H1 (cell line): ENCODE data around the gene TIMELESS. TPM values are rescaled to one million over a fixed set of nuclear protein-coding genes. Genes with fewer than 3 reads are reported as not detected.

Experiments
- CTCF ChIA-PET: fragments of 300-600 bp; sonication (Branson Sonifier 250); formaldehyde crosslinking; loops from one replicate; lab custom pipeline; 2021; ENCODE audit not compliant: partially characterized antibody; lab: Charles Lee
- POLR2A ChIA-PET: fragments of 300-600 bp; sonication (Branson Sonifier 250); formaldehyde crosslinking; loops from one replicate; lab custom pipeline; 2021; ENCODE audit warnings: inconsistent platforms; ENCODE audit not compliant: partially characterized antibody; lab: Charles Lee
- DNase-seq, 2 experiments: peaks; one replicate each; pipeline versions ENCODE4 v3.0.0 to v3.0.0-alpha.2; 2010 to 2022; ENCODE audit warnings: low spot score in 2 of 2, low read depth in 1 of 2, mixed read lengths in 1 of 2
- FAIRE-seq: peaks from 2 replicates; lab custom pipeline; 2011; peaks lifted over from hg19 to GRCh38; lab: Jason Lieb, UNC
- H2AFZ ChIP-seq: 2 replicates; pipeline ENCODE4 v1.8.1; 2012; ENCODE audit warnings: low read length, inconsistent platforms
- H2AK5ac ChIP-seq: 2 replicates; pipeline ENCODE4 v1.6.1; 2013; ENCODE audit warnings: low read depth, low read length
- H2BK120ac ChIP-seq: replicated peaks from 2 replicates; pipeline ENCODE3; 2013; ENCODE audit warnings: low read depth, low read length, inconsistent platforms
- H2BK12ac ChIP-seq: 2 replicates; pipeline ENCODE4 v1.6.1; 2013; ENCODE audit warnings: low read depth, low read length
- H2BK15ac ChIP-seq: 2 replicates; pipeline ENCODE4 v1.6.1; 2013; ENCODE audit warnings: low read length
- H2BK20ac ChIP-seq: 2 replicates; pipeline ENCODE4 v1.6.1; 2013; ENCODE audit warnings: low read length
- H2BK5ac ChIP-seq: 2 replicates; pipeline ENCODE4 v1.6.1; 2013; ENCODE audit warnings: low read depth, low read length
- H3K14ac ChIP-seq: 2 replicates; pipeline ENCODE4 v1.6.1; 2013; ENCODE audit warnings: inconsistent platforms; ENCODE audit not compliant: insufficient read length
- H3K18ac ChIP-seq: 2 replicates; pipeline ENCODE4 v1.6.1; 2013; ENCODE audit warnings: low read length; ENCODE audit errors: extremely low read depth
- H3K23ac ChIP-seq: 2 replicates; pipeline ENCODE4 v1.6.1; 2013; ENCODE audit warnings: inconsistent platforms; ENCODE audit not compliant: insufficient read length
- H3K23me2 ChIP-seq: 2 replicates; pipeline ENCODE4 v1.6.1; 2013; ENCODE audit warnings: low read depth, low read length
- H3K27ac ChIP-seq: 2 replicates; pipeline ENCODE4 v1.6.1; 2011; ENCODE audit warnings: low read depth, low read length, inconsistent platforms
- H3K27me3 ChIP-seq, 4 experiments: replicated peaks in 1 of 4; 1 replicate in 1 of 4; 2 replicates in 3 of 4; pipeline versions ENCODE4 v1.6.1 to v1.8.1; 2011 to 2013; ENCODE audit warnings: low read length in 3 of 4, mild to moderate bottlenecking in 3 of 4, inconsistent platforms in 2 of 4, mixed read lengths in 2 of 4, moderate library complexity in 1 of 4; ENCODE audit not compliant: control insufficient read depth in 3 of 4, insufficient read depth in 3 of 4; ENCODE audit errors: extremely low read depth in 1 of 4
- H3K36me3 ChIP-seq, 4 experiments: 2 replicates each; pipeline versions ENCODE4 v1.6.1 to v1.8.1; 2011 to 2013; ENCODE audit warnings: mild to moderate bottlenecking in 4 of 4, low read length in 3 of 4, moderate library complexity in 2 of 4, control low read depth in 1 of 4, inconsistent platforms in 1 of 4; ENCODE audit not compliant: insufficient read depth in 4 of 4, control insufficient read depth in 2 of 4
- H3K4ac ChIP-seq: replicated peaks from 2 replicates; pipeline ENCODE3; 2013; ENCODE audit warnings: low read length, low read depth, mixed read lengths, inconsistent platforms; ENCODE audit not compliant: insufficient read length
- H3K4me1 ChIP-seq, 4 experiments: replicated peaks in 1 of 4; 1 replicate in 1 of 4; 2 replicates in 3 of 4; pipeline versions ENCODE4 v1.6.1 to v1.8.1; 2011 to 2013; ENCODE audit warnings: low read length in 3 of 4, inconsistent platforms in 2 of 4, mixed read lengths in 1 of 4; ENCODE audit not compliant: insufficient read depth in 4 of 4, control insufficient read depth in 3 of 4
- H3K4me2 ChIP-seq, 2 experiments: 2 replicates each; pipeline versions ENCODE4 v1.6.1 to v1.8.1; 2011 to 2013; ENCODE audit warnings: low read depth in 2 of 2, low read length in 2 of 2, control low read depth in 1 of 2, inconsistent platforms in 1 of 2, mild to moderate bottlenecking in 1 of 2; ENCODE audit not compliant: insufficient read depth in 1 of 2
- H3K4me3 ChIP-seq, 4 experiments: fragments of 200-600, 300-600 bp in 1 of 4; sonication (generic), shearing (Covaris generic), sonication (Bioruptor Twin) in 1 of 4; 2 replicates each; pipeline versions ENCODE4 v1.5.1 to v1.8.1; 2011 to 2016; ENCODE audit warnings: low read length in 4 of 4, low read depth in 3 of 4, control low read depth in 2 of 4, inconsistent platforms in 2 of 4, mild to moderate bottlenecking in 2 of 4, mixed read lengths in 1 of 4, moderate library complexity in 1 of 4; ENCODE audit not compliant: insufficient read depth in 2 of 4; ENCODE audit errors: extremely low read depth in 1 of 4
- H3K56ac ChIP-seq: replicated peaks from 2 replicates; pipeline ENCODE3; 2013; ENCODE audit warnings: low read depth, mild to moderate bottlenecking, mixed read lengths, low read length, inconsistent platforms; ENCODE audit not compliant: insufficient read length
- H3K79me1 ChIP-seq: 2 replicates; pipeline ENCODE4 v1.6.1; 2013; ENCODE audit warnings: low read depth, low read length, control low read depth
- H3K79me2 ChIP-seq, 2 experiments: 2 replicates each; pipeline versions ENCODE4 v1.6.1 to v1.8.1; 2012 to 2013; ENCODE audit warnings: low read length in 2 of 2, mild to moderate bottlenecking in 2 of 2, inconsistent platforms in 1 of 2; ENCODE audit not compliant: insufficient read depth in 2 of 2, control insufficient read depth in 1 of 2
- H3K9ac ChIP-seq, 4 experiments: replicated peaks in 1 of 4; 1 replicate in 1 of 4; 2 replicates in 3 of 4; pipeline versions ENCODE4 v1.6.1 to v1.8.1; 2011 to 2013; ENCODE audit warnings: low read depth in 3 of 4, low read length in 3 of 4, control low read depth in 2 of 4, mild to moderate bottlenecking in 2 of 4, moderate library complexity in 2 of 4, inconsistent platforms in 1 of 4; ENCODE audit errors: extremely low read depth in 1 of 4
- H3K9me3 ChIP-seq, 2 experiments: 2 replicates each; pipeline versions ENCODE4 v1.6.1 to v1.8.1; 2012 to 2013; ENCODE audit warnings: mild to moderate bottlenecking in 2 of 2, moderate library complexity in 2 of 2, control low read depth in 1 of 2, inconsistent platforms in 1 of 2, low read depth in 1 of 2, low read length in 1 of 2, mixed read lengths in 1 of 2; ENCODE audit not compliant: insufficient read depth in 2 of 2
- H4K20me1 ChIP-seq, 2 experiments: replicated peaks in 1 of 2; 2 replicates each; pipeline versions ENCODE3 to v1.8.1; 2011 to 2013; ENCODE audit warnings: inconsistent platforms in 2 of 2, low read length in 2 of 2, mild to moderate bottlenecking in 1 of 2; ENCODE audit not compliant: insufficient read depth in 2 of 2, control insufficient read depth in 1 of 2
- H4K5ac ChIP-seq: 2 replicates; pipeline ENCODE4 v1.6.1; 2013; ENCODE audit warnings: low read length, low read depth, mixed read lengths, inconsistent platforms; ENCODE audit not compliant: insufficient read length
- H4K8ac ChIP-seq: 2 replicates; pipeline ENCODE4 v1.8.0; 2013; ENCODE audit warnings: mild to moderate bottlenecking, moderate library complexity, low read length, inconsistent platforms; ENCODE audit not compliant: insufficient read depth; ENCODE audit errors: extremely low read depth
- H4K91ac ChIP-seq: replicated peaks from 2 replicates; pipeline ENCODE3; 2013; ENCODE audit warnings: low read length, mixed read lengths, inconsistent platforms; ENCODE audit not compliant: insufficient read length
- BCL11A ChIP-seq, 2 experiments: IDR thresholded peaks; one replicate each; pipeline ENCODE4 v1.6.1; 2011; ENCODE audit warnings: low read depth in 2 of 2, low read length in 2 of 2, mild to moderate bottlenecking in 2 of 2
- E2F6 ChIP-seq: IDR thresholded peaks from 2 replicates; pipeline ENCODE4 v1.6.1; 2012; ENCODE audit warnings: inconsistent platforms
- EZH2 ChIP-seq: fragments of 200-600 bp; sonication (generic); IDR thresholded peaks from 2 replicates; pipeline ENCODE4 v1.7.1; 2012; ENCODE audit warnings: low read depth, mild to moderate bottlenecking, moderate library complexity, low read length, inconsistent platforms; ENCODE audit not compliant: severe bottlenecking
- HDAC6 ChIP-seq: IDR thresholded peaks from one replicate; pipeline ENCODE4 v1.7.1; 2012; ENCODE audit warnings: low read depth, mild to moderate bottlenecking, inconsistent platforms, low read length, moderate library complexity
- RNF2 ChIP-seq: fragments of 200-900, 300-1000 bp; sonication (generic); IDR thresholded peaks from 2 replicates; pipeline ENCODE4 v1.7.1; 2016; ENCODE audit warnings: borderline replicate concordance, low read depth, mild to moderate bottlenecking, antibody characterized with exemption, low read length; ENCODE audit not compliant: poor library complexity, severe bottlenecking; ENCODE audit errors: missing control alignments
- TBP ChIP-seq: IDR thresholded peaks from 2 replicates; pipeline ENCODE4 v1.6.1; 2011; ENCODE audit warnings: low read depth, low read length, improper control_type of control experiment
- TEAD4 ChIP-seq: IDR thresholded peaks from 2 replicates; pipeline ENCODE4 v1.6.1; 2012; ENCODE audit warnings: low read depth, low read length, inconsistent platforms, mixed read lengths
- WGBS, 2 experiments: shearing (Covaris generic) in 1 of 2; methylation state at CpG; one replicate each; pipeline versions ENCODE4 v1.1.6 to v1.1.7; 2013 to 2015; ENCODE audit warnings: low lambda C conversion rate in 2 of 2, mixed read lengths in 2 of 2, inconsistent platforms in 1 of 2, low coverage in 1 of 2, missing lambda C conversion rate in 1 of 2; ENCODE audit not compliant: insufficient replicate concordance in 2 of 2, insufficient coverage in 1 of 2, insufficient read length in 1 of 2; ENCODE audit errors: extremely low coverage in 1 of 2, missing lambda C conversion rate in 1 of 2; 5-methylcytosine and 5-hydroxymethylcytosine counted together
- polyA plus RNA-seq, 7 experiments: library from polyadenylated mRNA; depleted of rRNA in 3 of 7; stranded (reverse) in 5 of 7; unstranded in 2 of 7; fragments of >200 nt in 5 of 7; fragments of 200-250 nt in 2 of 7; gene quantifications; 1 replicate in 5 of 7; 2 replicates in 1 of 7; 4 replicates in 1 of 7; pipeline versions ENCODE4 v1.2.1 to v1.2.3, GENCODE V29; 2011 to 2013; ENCODE audit warnings: missing spikeins in 2 of 7, mixed read lengths in 2 of 7
- total RNA-seq: library from RNA; stranded (reverse); fragmentation: NEBNext Ultra II Directional; extraction: Animal tissue kit (Norgen Biotek cat#: 25700); gene quantifications from 2 replicates; pipeline ENCODE4 v1.2.1, GENCODE V29; 2021

The TIMELESS gene
- total and polyA plus RNA-seq, 2 of the 8 experiments (the other 6 are each of a cell fraction or from before 2014, with no cell fraction given), result 17.1 to 86.7 TPM

GRCh38 chr12:56373515-56373914, 75.7 kb downstream of the TIMELESS start:
- no peak overlapping the region for H2BK15ac ChIP-seq
- H2BK12ac ChIP-seq, result no peak overlapping the region
- no peak overlapping the region for H2BK120ac ChIP-seq
- CTCF ChIA-PET, result no interaction called here
- no peaks in the 10 kb centered on the region for H3K23me2 ChIP-seq
- FAIRE-seq, result no peak
- no peak overlapping the region for H2AFZ ChIP-seq
- H2AK5ac ChIP-seq, result no peak overlapping the region
- H3K56ac ChIP-seq, result no peak overlapping the region
- H3K14ac ChIP-seq, result no peak overlapping the region
- H4K20me1 ChIP-seq, result no peaks in the 10 kb centered on the region
- H3K27ac ChIP-seq, result no peak overlapping the region
- H3K9me3 ChIP-seq, result no peaks in the 10 kb centered on the region
- H2BK20ac ChIP-seq, result no peak overlapping the region
- POLR2A ChIA-PET, result no interaction called here
- no peak overlapping the region for H4K5ac ChIP-seq
- H4K8ac ChIP-seq, result no peak overlapping the region
- H3K4ac ChIP-seq, result no peak overlapping the region
- H3K4me1 ChIP-seq, result peaks cover 0 to 5% (median 0%) of the 10 kb centered on the region in 4 experiments; a peak in 3 of 7 replicates
- no peaks in the 10 kb centered on the region for H3K79me1 ChIP-seq
- H3K9ac ChIP-seq, result no peak overlapping the region
- WGBS, 2 experiments, result 91% methylated on average over 1 of the region's 1 CpG; no CpG with 5 or more reads in 1 of the 2 experiments
- H3K36me3 ChIP-seq, result no peaks in the 10 kb centered on the region
- no peaks in the 10 kb centered on the region for H3K27me3 ChIP-seq
- H3K23ac ChIP-seq, result no peak overlapping the region
- H3K4me3 ChIP-seq, result no peak overlapping the region
- H2BK5ac ChIP-seq, result no peak overlapping the region
- H4K91ac ChIP-seq, result no peak overlapping the region
- H3K79me2 ChIP-seq, result no peaks in the 10 kb centered on the region
- H3K18ac ChIP-seq, result no peak overlapping the region
- DNase-seq, result no peak
- H3K4me2 ChIP-seq, result no peak overlapping the region
- TF ChIP-seq EZH2, result no peak
- no peak for TF ChIP-seq E2F6
- TF ChIP-seq BCL11A (IDR thresholded peaks at IDR 0.05; ENCODE audit: low read depth in 2 of 2, low read length in 2 of 2), result no peak
- no peak for TF ChIP-seq RNF2
- TF ChIP-seq HDAC6, result no peak
- no peak for TF ChIP-seq TBP
- no peak for TF ChIP-seq TEAD4
